SU-DHL-6 (cell line): ENCODE measurements around the gene SOX1.

Source experiments
- H2AFZ ChIP-seq: fragments of 200-600 bp; sonication (generic); 2 replicates; pipeline ENCODE4 v1.6.1; 2014; ENCODE audit warnings: low read depth, mild to moderate bottlenecking, moderate library complexity, mixed read lengths, antibody characterized with exemption, low read length; ENCODE audit not compliant: severe bottlenecking
- H3F3A ChIP-seq: fragments of 200-600 bp; shearing (Covaris generic); 2 replicates; pipeline ENCODE4 v1.6.0; 2016; ENCODE audit warnings: antibody characterized with exemption, mild to moderate bottlenecking; ENCODE audit not compliant: insufficient read depth
- H3K27ac ChIP-seq: fragments of 200-600 bp; sonication (generic); 2 replicates; pipeline ENCODE4 v1.5.1; 2016; ENCODE audit warnings: low read depth, mild to moderate bottlenecking, low read length, moderate library complexity, mixed read lengths
- H3K27me3 ChIP-seq: fragments of 200-600 bp; sonication (generic), shearing (Covaris generic); 2 replicates; pipeline ENCODE4 v1.6.0; 2014; ENCODE audit warnings: mild to moderate bottlenecking, low read length
- H3K36me3 ChIP-seq: fragments of 200-600 bp; sonication (generic); 2 replicates; pipeline ENCODE4 v1.6.1; 2014; ENCODE audit warnings: mild to moderate bottlenecking, low read length, mixed read lengths
- H3K4me2 ChIP-seq: fragments of 300-600, 200-600 bp; shearing (Covaris generic), sonication (generic); 2 replicates; pipeline ENCODE4 v1.6.0; 2014; ENCODE audit warnings: low read length, low read depth, mild to moderate bottlenecking; ENCODE audit not compliant: poor library complexity, severe bottlenecking
- H3K4me3 ChIP-seq: fragments of 200-600 bp; sonication (generic); 2 replicates; pipeline ENCODE4 v1.5.1; 2014; ENCODE audit warnings: antibody characterized with exemption, low read length, mild to moderate bottlenecking, mixed read lengths; ENCODE audit not compliant: insufficient read depth, poor library complexity, severe bottlenecking
- H3K79me2 ChIP-seq: fragments of 200-600 bp; sonication (generic); 2 replicates; pipeline ENCODE4 v1.6.1; 2014; ENCODE audit warnings: mild to moderate bottlenecking, low read length, moderate library complexity; ENCODE audit not compliant: insufficient read depth
- H3K9ac ChIP-seq: fragments of 200-600 bp; sonication (generic); 2 replicates; pipeline ENCODE4 v1.7.0; 2014; ENCODE audit warnings: mild to moderate bottlenecking, low read length
- H3K9me2 ChIP-seq: fragments of 200-600 bp; sonication (generic); replicated peaks from 2 replicates; pipeline ENCODE4 v1.6.1; 2014; ENCODE audit warnings: low read length; ENCODE audit not compliant: insufficient read depth
- H3K9me3 ChIP-seq: fragments of 200-600 bp; sonication (generic); 2 replicates; pipeline ENCODE4 v1.6.1; 2014; ENCODE audit warnings: low read length, mixed read lengths; ENCODE audit not compliant: insufficient read depth
- H4K20me1 ChIP-seq: fragments of 200-600 bp; sonication (generic); 2 replicates; pipeline ENCODE4 v1.6.1; 2014; ENCODE audit warnings: low read depth, mild to moderate bottlenecking, antibody characterized with exemption, low read length, moderate library complexity, mixed read lengths
- CTCF ChIP-seq: fragments of 200-600 bp; sonication (generic); IDR thresholded peaks from one replicate; pipeline ENCODE4 v1.5.1; 2017; ENCODE audit warnings: antibody characterized with exemption, mild to moderate bottlenecking, low read length, moderate library complexity; ENCODE audit not compliant: insufficient read depth, poor library complexity, severe bottlenecking
- EZH2phosphoT487 ChIP-seq: fragments of 200-600 bp; sonication (generic), shearing (Covaris generic); conservative IDR thresholded peaks from 2 replicates; pipeline ENCODE4 v1.6.1; 2018; ENCODE audit warnings: mild to moderate bottlenecking, antibody characterized with exemption, low read length, moderate library complexity, mixed read lengths

The SOX1 gene

GRCh38 chr13:112028481-112028880, 38.5 kb upstream of the SOX1 start:
- H2AFZ ChIP-seq = no peak overlapping the region
- H3K9me3 ChIP-seq = no peaks in the 10 kb centered on the region
- no peaks in the 10 kb centered on the region for H3K9me2 ChIP-seq
- no peak overlapping the region for H3K27ac ChIP-seq
- H3K4me2 ChIP-seq = no peak overlapping the region
- H3K9ac ChIP-seq = no peak overlapping the region
- no peaks in the 10 kb centered on the region for H3K36me3 ChIP-seq
- TF ChIP-seq CTCF (no peak), EZH2phosphoT487 (no peak)
- no peaks in the 10 kb centered on the region for H3K27me3 ChIP-seq
- H4K20me1 ChIP-seq = no peaks in the 10 kb centered on the region
- H3F3A ChIP-seq = no peaks in the 10 kb centered on the region
- no peaks in the 10 kb centered on the region for H3K79me2 ChIP-seq
- H3K4me3 ChIP-seq = no peak overlapping the region

GRCh38 chr13:112029143-112029542, 37.8 kb upstream of the SOX1 start:
- H3K9me3 ChIP-seq = no peaks in the 10 kb centered on the region
- H3K9ac ChIP-seq = no peak overlapping the region
- no peak overlapping the region for H3K4me2 ChIP-seq
- no peak for TF ChIP-seq EZH2phosphoT487
- no peak for TF ChIP-seq CTCF
- H2AFZ ChIP-seq = no peak overlapping the region
- H3F3A ChIP-seq = no peaks in the 10 kb centered on the region
- no peak overlapping the region for H3K27ac ChIP-seq
- no peaks in the 10 kb centered on the region for H4K20me1 ChIP-seq
- H3K4me3 ChIP-seq = no peak overlapping the region
- no peaks in the 10 kb centered on the region for H3K9me2 ChIP-seq
- no peaks in the 10 kb centered on the region for H3K27me3 ChIP-seq
- H3K36me3 ChIP-seq = no peaks in the 10 kb centered on the region
- no peaks in the 10 kb centered on the region for H3K79me2 ChIP-seq

GRCh38 chr13:112032186-112032993, 34.6 kb upstream of the SOX1 start:
- H3K79me2 ChIP-seq = no peaks in the 10 kb centered on the region
- H3K27ac ChIP-seq = no peak overlapping the region
- no peaks in the 10 kb centered on the region for H3K9me3 ChIP-seq
- H3K27me3 ChIP-seq = no peaks in the 10 kb centered on the region
- H3K36me3 ChIP-seq = no peaks in the 10 kb centered on the region
- no peak overlapping the region for H3K9ac ChIP-seq
- H3K4me3 ChIP-seq = no peak overlapping the region
- H3K4me2 ChIP-seq = no peak overlapping the region
- TF ChIP-seq EZH2phosphoT487 = no peak
- no peak overlapping the region for H2AFZ ChIP-seq
- H4K20me1 ChIP-seq = no peaks in the 10 kb centered on the region
- no peaks in the 10 kb centered on the region for H3F3A ChIP-seq
- no peaks in the 10 kb centered on the region for H3K9me2 ChIP-seq

GRCh38 chr13:112034231-112034630, 32.7 kb upstream of the SOX1 start:
- Histone ChIP-seq H3K9ac (no peak overlapping the region), H2AFZ (no peak overlapping the region), H3K9me2 (no peaks in the 10 kb centered on the region), H3K27ac (no peak overlapping the region), H3F3A (no peaks in the 10 kb centered on the region), H3K4me2 (no peak overlapping the region), H3K27me3 (no peaks in the 10 kb centered on the region), H3K9me3 (no peaks in the 10 kb centered on the region), H3K36me3 (no peaks in the 10 kb centered on the region), H3K4me3 (no peak overlapping the region), H4K20me1 (no peaks in the 10 kb centered on the region), H3K79me2 (no peaks in the 10 kb centered on the region)
- TF ChIP-seq EZH2phosphoT487 = no peak
- no peak for TF ChIP-seq CTCF
